Measurements from ENCODE around the gene NHEJ1. TPM values are rescaled to one million over a fixed set of nuclear protein-coding genes. Genes with fewer than 3 reads are reported as not detected.

NHEJ1 gene
- total and polyA plus RNA-seq, 2 of the 13 experiments (the other 11 are each of a cell fraction or from before 2014, with no cell fraction given) = 30.0 to 30.7 TPM

DNA sequence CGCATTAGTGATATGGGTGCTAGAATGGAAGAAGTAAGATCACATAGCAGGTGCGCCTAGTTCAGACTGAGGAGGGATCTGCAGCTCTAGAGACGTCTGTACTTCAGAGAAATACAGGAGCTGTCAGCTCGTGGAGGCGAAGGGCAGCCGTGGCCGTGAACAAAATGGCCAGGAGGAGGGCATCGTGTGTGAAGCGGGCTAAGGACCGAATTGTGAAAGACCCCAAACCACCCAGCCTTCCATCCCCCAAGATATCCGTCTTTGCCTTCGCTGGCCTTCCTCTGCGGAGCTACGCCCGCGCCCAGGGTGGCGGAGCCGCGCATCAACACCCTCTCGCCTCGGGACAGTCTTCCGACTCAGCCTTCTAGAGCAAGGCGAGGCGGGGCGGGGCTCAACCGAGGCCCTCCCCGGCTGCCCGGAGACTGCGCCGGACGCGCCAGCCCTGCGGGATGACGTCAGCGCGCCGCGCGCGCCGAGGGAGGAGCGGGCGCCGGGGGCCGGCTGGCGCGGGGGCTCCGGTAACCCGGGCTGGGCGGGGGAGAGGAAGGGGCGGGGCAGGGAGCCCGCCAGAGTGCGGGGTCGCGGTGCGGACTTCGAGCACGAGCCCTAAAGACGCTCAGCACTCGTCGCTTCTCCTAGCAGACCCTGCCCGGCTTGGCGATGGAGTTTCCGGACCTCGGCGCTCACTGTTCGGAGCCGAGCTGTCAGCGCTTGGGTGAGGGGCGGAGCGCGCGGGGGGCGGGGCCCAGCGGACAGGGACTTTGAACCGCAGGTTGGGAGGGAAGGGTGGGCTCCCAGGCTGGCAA lies 45.9 kb upstream of the NHEJ1 start, which contains the start of gene ZFAND2B (continued):
- TF ChIP-seq LCORL (IDR thresholded peaks at IDR 0.05) (no peak), LCORL (CRISPR knock-in tag; IDR thresholded peaks at IDR 0.05) (peak; percentile 91), ZNF558 (CRISPR knock-in tag; IDR thresholded peaks at IDR 0.05; ENCODE audit: borderline replicate concordance) (peak; percentile 87; the same call in 1 of the 2 replicates), PCBP2 (optimal IDR thresholded peaks at IDR 0.05; ENCODE audit: low read depth, low read length, poor library complexity, severe bottlenecking) (peak; percentile 38), ASH2L (IDR thresholded peaks at IDR 0.05; ENCODE audit: insufficient read length, low read depth, low read length) (peak; percentile 92), ZNF652 (CRISPR knock-in tag; IDR thresholded peaks at IDR 0.05; ENCODE audit: borderline replicate concordance, low read depth) (no peak; the same call in 1 of the 2 replicates), MED1 (CRISPR knock-in tag; IDR thresholded peaks at IDR 0.05) (peak; percentile 75; the same call in 1 of the 2 replicates), HNRNPLL (IDR thresholded peaks at IDR 0.05; ENCODE audit: low read depth, low read length, poor library complexity, severe bottlenecking) (peak; percentile 87), TOE1 (CRISPR knock-in tag; IDR thresholded peaks at IDR 0.05) (no peak), ATRX (CRISPR knock-in tag; IDR thresholded peaks at IDR 0.05; ENCODE audit: borderline replicate concordance) (no peak), ZNF570 (CRISPR knock-in tag; IDR thresholded peaks at IDR 0.05; ENCODE audit: borderline replicate concordance) (no peak), ELF3 (CRISPR knock-in tag; IDR thresholded peaks at IDR 0.05) (peak; percentile 72), ADNP (CRISPR knock-in tag; IDR thresholded peaks at IDR 0.05) (no peak), ZNF746 (CRISPR knock-in tag; IDR thresholded peaks at IDR 0.05) (no peak; the same call in 1 of the 2 replicates), TOPORS (CRISPR knock-in tag; IDR thresholded peaks at IDR 0.05) (peak; percentile 88), SP5 (CRISPR knock-in tag; IDR thresholded peaks at IDR 0.05; ENCODE audit: borderline replicate concordance, low read depth) (peak; percentile 88), POLR2A (IDR thresholded peaks at IDR 0.05; ENCODE audit: insufficient read depth in 1 of 2, low read depth in 2 of 2, low read length in 2 of 2) (peak in 1 of 2 experiments; percentile 97; a peak in 2 of 4 replicates)
- TF ChIP-seq, protein P1, sequence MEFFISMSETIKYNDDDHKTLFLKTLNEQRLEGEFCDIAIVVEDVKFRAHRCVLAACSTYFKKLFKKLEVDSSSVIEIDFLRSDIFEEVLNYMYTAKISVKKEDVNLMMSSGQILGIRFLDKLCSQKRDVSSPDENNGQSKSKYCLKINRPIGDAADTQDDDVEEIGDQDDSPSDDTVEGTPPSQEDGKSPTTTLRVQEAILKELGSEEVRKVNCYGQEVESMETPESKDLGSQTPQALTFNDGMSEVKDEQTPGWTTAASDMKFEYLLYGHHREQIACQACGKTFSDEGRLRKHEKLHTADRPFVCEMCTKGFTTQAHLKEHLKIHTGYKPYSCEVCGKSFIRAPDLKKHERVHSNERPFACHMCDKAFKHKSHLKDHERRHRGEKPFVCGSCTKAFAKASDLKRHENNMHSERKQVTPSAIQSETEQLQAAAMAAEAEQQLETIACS (CRISPR knock-in tag; IDR thresholded peaks at IDR 0.05) = peak; percentile 81
- TF ChIP-seq, protein P2, sequence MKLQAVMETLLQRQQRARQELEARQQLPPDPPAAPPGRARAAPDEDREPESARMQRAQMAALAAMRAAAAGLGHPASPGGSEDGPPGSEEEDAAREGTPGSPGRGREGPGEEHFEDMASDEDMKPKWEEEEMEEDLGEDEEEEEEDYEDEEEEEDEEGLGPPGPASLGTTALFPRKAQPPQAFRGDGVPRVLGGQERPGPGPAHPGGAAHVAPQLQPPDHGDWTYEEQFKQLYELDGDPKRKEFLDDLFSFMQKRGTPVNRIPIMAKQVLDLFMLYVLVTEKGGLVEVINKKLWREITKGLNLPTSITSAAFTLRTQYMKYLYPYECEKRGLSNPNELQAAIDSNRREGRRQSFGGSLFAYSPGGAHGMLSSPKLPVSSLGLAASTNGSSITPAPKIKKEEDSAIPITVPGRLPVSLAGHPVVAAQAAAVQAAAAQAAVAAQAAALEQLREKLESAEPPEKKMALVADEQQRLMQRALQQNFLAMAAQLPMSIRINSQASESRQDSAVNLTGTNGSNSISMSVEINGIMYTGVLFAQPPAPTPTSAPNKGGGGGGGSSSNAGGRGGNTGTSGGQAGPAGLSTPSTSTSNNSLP (IDR thresholded peaks at IDR 0.05; ENCODE audit: low read depth, low read length) = no peak
- TF ChIP-seq, protein P3, sequence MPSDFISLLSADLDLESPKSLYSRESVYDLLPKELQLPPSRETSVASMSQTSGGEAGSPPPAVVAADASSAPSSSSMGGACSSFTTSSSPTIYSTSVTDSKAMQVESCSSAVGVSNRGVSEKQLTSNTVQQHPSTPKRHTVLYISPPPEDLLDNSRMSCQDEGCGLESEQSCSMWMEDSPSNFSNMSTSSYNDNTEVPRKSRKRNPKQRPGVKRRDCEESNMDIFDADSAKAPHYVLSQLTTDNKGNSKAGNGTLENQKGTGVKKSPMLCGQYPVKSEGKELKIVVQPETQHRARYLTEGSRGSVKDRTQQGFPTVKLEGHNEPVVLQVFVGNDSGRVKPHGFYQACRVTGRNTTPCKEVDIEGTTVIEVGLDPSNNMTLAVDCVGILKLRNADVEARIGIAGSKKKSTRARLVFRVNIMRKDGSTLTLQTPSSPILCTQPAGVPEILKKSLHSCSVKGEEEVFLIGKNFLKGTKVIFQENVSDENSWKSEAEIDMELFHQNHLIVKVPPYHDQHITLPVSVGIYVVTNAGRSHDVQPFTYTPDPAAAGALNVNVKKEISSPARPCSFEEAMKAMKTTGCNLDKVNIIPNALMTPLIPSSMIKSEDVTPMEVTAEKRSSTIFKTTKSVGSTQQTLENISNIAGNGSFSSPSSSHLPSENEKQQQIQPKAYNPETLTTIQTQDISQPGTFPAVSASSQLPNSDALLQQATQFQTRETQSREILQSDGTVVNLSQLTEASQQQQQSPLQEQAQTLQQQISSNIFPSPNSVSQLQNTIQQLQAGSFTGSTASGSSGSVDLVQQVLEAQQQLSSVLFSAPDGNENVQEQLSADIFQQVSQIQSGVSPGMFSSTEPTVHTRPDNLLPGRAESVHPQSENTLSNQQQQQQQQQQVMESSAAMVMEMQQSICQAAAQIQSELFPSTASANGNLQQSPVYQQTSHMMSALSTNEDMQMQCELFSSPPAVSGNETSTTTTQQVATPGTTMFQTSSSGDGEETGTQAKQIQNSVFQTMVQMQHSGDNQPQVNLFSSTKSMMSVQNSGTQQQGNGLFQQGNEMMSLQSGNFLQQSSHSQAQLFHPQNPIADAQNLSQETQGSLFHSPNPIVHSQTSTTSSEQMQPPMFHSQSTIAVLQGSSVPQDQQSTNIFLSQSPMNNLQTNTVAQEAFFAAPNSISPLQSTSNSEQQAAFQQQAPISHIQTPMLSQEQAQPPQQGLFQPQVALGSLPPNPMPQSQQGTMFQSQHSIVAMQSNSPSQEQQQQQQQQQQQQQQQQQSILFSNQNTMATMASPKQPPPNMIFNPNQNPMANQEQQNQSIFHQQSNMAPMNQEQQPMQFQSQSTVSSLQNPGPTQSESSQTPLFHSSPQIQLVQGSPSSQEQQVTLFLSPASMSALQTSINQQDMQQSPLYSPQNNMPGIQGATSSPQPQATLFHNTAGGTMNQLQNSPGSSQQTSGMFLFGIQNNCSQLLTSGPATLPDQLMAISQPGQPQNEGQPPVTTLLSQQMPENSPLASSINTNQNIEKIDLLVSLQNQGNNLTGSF (CRISPR knock-in tag; IDR thresholded peaks at IDR 0.05) = 0 out of 2 replicates have a peak, but pooled peaks have one; percentile 53

Measured in HepG2 (cell line).